DND-41 (cell line): Measurements from ENCODE around the gene PRAME.

Experiments used
- ATAC-seq: fragments of 200-7000 bp; cut with Tn5 transposase; 3 replicates; pipeline ENCODE4 v1.9.1; 2021; ENCODE audit warnings: low read depth; ENCODE audit not compliant: insufficient read depth
- DNase-seq: peaks from one replicate; pipeline ENCODE4 v3.0.0-alpha.2; 2020
- H2AFZ ChIP-seq: 2 replicates; pipeline ENCODE4 v1.6.0; 2012; ENCODE audit warnings: low read depth, low read length
- H3K27ac ChIP-seq: 2 replicates; pipeline ENCODE4 v1.5.1; 2012; ENCODE audit warnings: low read length, inconsistent platforms
- H3K27me3 ChIP-seq: fragments of 200-600 bp; sonication (generic); 2 replicates; pipeline ENCODE4 v1.6.0; 2012; ENCODE audit warnings: low read length, mild to moderate bottlenecking, inconsistent platforms; ENCODE audit not compliant: insufficient read depth, poor library complexity
- H3K36me3 ChIP-seq: 2 replicates; pipeline ENCODE4 v1.5.1; 2012; ENCODE audit warnings: low read length, inconsistent platforms; ENCODE audit not compliant: insufficient read depth
- H3K4me1 ChIP-seq: 2 replicates; pipeline ENCODE4 v1.5.1; 2012; ENCODE audit warnings: mild to moderate bottlenecking, low read length; ENCODE audit not compliant: insufficient read depth
- H3K4me2 ChIP-seq: 2 replicates; pipeline ENCODE4 v1.6.0; 2012; ENCODE audit warnings: mild to moderate bottlenecking, moderate library complexity, low read length, inconsistent platforms; ENCODE audit not compliant: insufficient read depth
- H3K4me3 ChIP-seq, 2 experiments: fragments of 200-600 bp in 1 of 2; shearing (Covaris generic) in 1 of 2; 2 replicates each; pipeline ENCODE4 v1.5.1; 2012 to 2016; ENCODE audit warnings: inconsistent platforms in 2 of 2, low read length in 2 of 2, mild to moderate bottlenecking in 2 of 2, low read depth in 1 of 2, moderate library complexity in 1 of 2
- H3K79me2 ChIP-seq: 2 replicates; pipeline ENCODE4 v1.6.0; 2012; ENCODE audit warnings: low read length, inconsistent platforms; ENCODE audit not compliant: insufficient read depth
- H3K9ac ChIP-seq: 2 replicates; pipeline ENCODE4 v1.6.0; 2012; ENCODE audit warnings: low read depth, mild to moderate bottlenecking, inconsistent platforms, low read length, moderate library complexity
- H3K9me3 ChIP-seq: 2 replicates; pipeline ENCODE4 v1.5.1; 2012; ENCODE audit warnings: low read length, moderate library complexity, mild to moderate bottlenecking, inconsistent platforms; ENCODE audit not compliant: insufficient read depth, severe bottlenecking
- H4K20me1 ChIP-seq: 2 replicates; pipeline ENCODE4 v1.6.0; 2012; ENCODE audit warnings: low read length; ENCODE audit not compliant: insufficient read depth
- CTCF ChIP-seq: IDR thresholded peaks from 2 replicates; pipeline ENCODE4 v1.5.1; 2012; ENCODE audit warnings: borderline replicate concordance, low read length, moderate library complexity, mild to moderate bottlenecking; ENCODE audit not compliant: poor library complexity, severe bottlenecking; ENCODE audit errors: extremely low read depth
- EZH2 ChIP-seq: IDR thresholded peaks from 3 replicates; pipeline ENCODE4 v1.6.1; 2012; ENCODE audit warnings: borderline replicate concordance, low read depth, mild to moderate bottlenecking, moderate library complexity, low read length, inconsistent platforms; ENCODE audit not compliant: severe bottlenecking

The PRAME gene

GRCh38 chr22:22527312-22527711 lies 31.8 kb downstream of the PRAME start:
- DNase-seq (no peak), ATAC-seq (no peak)
- TF ChIP-seq CTCF (no peak), EZH2 (no peak)
- H3K36me3 ChIP-seq = no peaks in the 10 kb centered on the region
- no peak overlapping the region for H3K27ac ChIP-seq
- H3K9me3 ChIP-seq = no peaks in the 10 kb centered on the region
- no peaks in the 10 kb centered on the region for H4K20me1 ChIP-seq
- no peaks in the 10 kb centered on the region for H3K4me1 ChIP-seq
- H2AFZ ChIP-seq = no peak overlapping the region
- no peaks in the 10 kb centered on the region for H3K79me2 ChIP-seq
- no peak overlapping the region for H3K9ac ChIP-seq
- no peaks in the 10 kb centered on the region for H3K27me3 ChIP-seq
- H3K4me2 ChIP-seq = no peak overlapping the region
- no peak overlapping the region for H3K4me3 ChIP-seq

GRCh38 chr22:22526125-22526912 lies 32.7 kb downstream of the PRAME start:
- no peak overlapping the region for H3K4me3 ChIP-seq
- H3K36me3 ChIP-seq = no peaks in the 10 kb centered on the region
- ATAC-seq (no peak), DNase-seq (no peak)
- H3K4me2 ChIP-seq = no peak overlapping the region
- TF ChIP-seq CTCF (no peak), EZH2 (no peak)
- no peaks in the 10 kb centered on the region for H3K79me2 ChIP-seq
- no peaks in the 10 kb centered on the region for H3K4me1 ChIP-seq
- no peaks in the 10 kb centered on the region for H3K9me3 ChIP-seq
- no peak overlapping the region for H3K9ac ChIP-seq
- no peaks in the 10 kb centered on the region for H3K27me3 ChIP-seq
- no peaks in the 10 kb centered on the region for H4K20me1 ChIP-seq
- H2AFZ ChIP-seq = no peak overlapping the region
- no peak overlapping the region for H3K27ac ChIP-seq

DNA sequence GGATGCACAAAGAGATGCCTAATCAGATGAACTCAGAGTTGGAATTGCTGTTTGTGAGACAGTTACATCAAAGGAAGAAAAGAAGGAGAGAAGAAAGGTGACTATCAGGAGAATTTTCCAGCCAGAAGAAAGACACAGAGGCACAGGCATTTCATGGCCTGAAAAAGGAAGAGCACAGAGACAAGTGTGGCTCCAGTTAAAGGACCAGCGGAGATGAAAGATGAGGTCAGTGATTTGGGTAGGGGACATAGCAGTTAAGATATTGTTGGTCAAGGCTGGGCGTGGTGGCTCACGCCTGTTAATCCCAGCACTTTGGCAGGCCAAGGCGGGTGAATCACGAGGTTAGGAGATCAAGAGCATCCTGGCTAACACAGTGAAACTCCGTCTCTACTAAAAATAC lies 35.6 kb downstream of the PRAME start:
- H3K79me2 ChIP-seq = no peaks in the 10 kb centered on the region
- TF ChIP-seq CTCF (no peak), EZH2 (no peak)
- H3K4me2 ChIP-seq = no peak overlapping the region
- H2AFZ ChIP-seq = no peak overlapping the region
- no peaks in the 10 kb centered on the region for H3K27me3 ChIP-seq
- no peak overlapping the region for H3K9ac ChIP-seq
- no peak for DNase-seq
- no peaks in the 10 kb centered on the region for H4K20me1 ChIP-seq
- H3K36me3 ChIP-seq = no peaks in the 10 kb centered on the region
- no peak overlapping the region for H3K27ac ChIP-seq
- no peaks in the 10 kb centered on the region for H3K9me3 ChIP-seq
- no peak for ATAC-seq
- no peak overlapping the region for H3K4me3 ChIP-seq
- H3K4me1 ChIP-seq = no peaks in the 10 kb centered on the region

DNA sequence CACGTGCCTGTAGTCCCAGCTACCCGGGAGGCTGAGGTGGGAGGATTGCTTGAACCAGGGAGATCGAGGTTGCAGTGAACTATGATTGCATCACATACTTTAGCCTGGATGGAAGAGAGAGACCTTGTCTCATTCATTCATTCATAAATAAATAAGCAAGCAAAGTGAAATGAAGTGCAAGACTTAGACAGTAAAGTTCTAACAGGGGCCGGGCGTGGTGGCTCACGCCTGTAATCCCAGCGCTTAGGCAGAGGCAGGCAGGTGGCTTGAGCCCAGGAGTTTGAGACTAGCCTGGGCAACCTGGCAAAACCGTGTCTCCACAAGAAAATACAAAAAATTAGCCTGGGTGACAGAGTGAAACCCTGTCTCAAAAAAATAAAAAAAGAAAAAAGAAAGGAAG lies 37.4 kb downstream of the PRAME start:
- no peaks in the 10 kb centered on the region for H3K36me3 ChIP-seq
- H3K4me3 ChIP-seq = no peak overlapping the region
- H2AFZ ChIP-seq = no peak overlapping the region
- H3K4me1 ChIP-seq = no peaks in the 10 kb centered on the region
- no peaks in the 10 kb centered on the region for H4K20me1 ChIP-seq
- H3K9ac ChIP-seq = no peak overlapping the region
- H3K4me2 ChIP-seq = no peak overlapping the region
- TF ChIP-seq EZH2 (no peak), CTCF (no peak)
- no peak overlapping the region for H3K27ac ChIP-seq
- no peaks in the 10 kb centered on the region for H3K9me3 ChIP-seq
- H3K79me2 ChIP-seq = no peaks in the 10 kb centered on the region
- no peak for ATAC-seq
- H3K27me3 ChIP-seq = no peaks in the 10 kb centered on the region
- DNase-seq = no peak
